Measurements from ENCODE around the gene ANKS1A. TPM values are rescaled to one million over a fixed set of nuclear protein-coding genes. Genes with fewer than 3 reads are reported as not detected.

Gene ANKS1A
- polyA plus RNA-seq, 2 of the 4 experiments (the other 2 are of a cell fraction): 3.6 to 5.9 TPM

GRCh38 chr6:34866509-34866908 lies 22.5 kb upstream of the ANKS1A start:
- H3K4me1 ChIP-seq: no peaks in the 10 kb centered on the region
- DNase-seq (ENCODE audit: low read depth in 1 of 2, low spot score in 1 of 2) (no peak), FAIRE-seq (no peak), ATAC-seq (no peak)
- no peak overlapping the region for H3K4me3 ChIP-seq
- H3K4me2 ChIP-seq: no peak overlapping the region
- POLR2A ChIA-PET: no interaction called here
- CTCF ChIA-PET: no interaction called here
- TF ChIP-seq CHD4 (IDR thresholded peaks at IDR 0.05; ENCODE audit: borderline replicate concordance) (no peak), CHD2 (IDR thresholded peaks at IDR 0.05; ENCODE audit: low read length, partially characterized antibody) (no peak), REST (IDR thresholded peaks at IDR 0.05) (no peak), POLR2AphosphoS2 (conservative IDR thresholded peaks at IDR 0.05; ENCODE audit: low read length) (no peak), ELK1 (IDR thresholded peaks at IDR 0.05; ENCODE audit: low read depth, low read length) (no peak)
- no peaks in the 10 kb centered on the region for H3K9me3 ChIP-seq
- no peak overlapping the region for H3K27ac ChIP-seq
- WGBS (ENCODE audit: missing lambda C conversion rate): 71% methylated on average over 3 of the region's 3 CpGs

GRCh38 chr6:34867484-34867883 lies 21.6 kb upstream of the ANKS1A start:
- Histone ChIP-seq H3K4me3 (no peak overlapping the region), H3K9me3 (no peaks in the 10 kb centered on the region), H3K4me2 (no peak overlapping the region), H3K27ac (no peak overlapping the region), H3K4me1 (no peaks in the 10 kb centered on the region)
- no CpG with 5 or more reads among the region's 3 CpGs for WGBS (ENCODE audit: missing lambda C conversion rate)
- ATAC-seq: peak in 1 of 2 experiments; percentile 40; a peak in 2 of 6 replicates
- 0 out of 5 replicates have a peak, but pooled peaks of 1 of the 2 experiments have one; percentile 21 for TF ChIP-seq RAD21 (conservative IDR thresholded peaks at IDR 0.05 in 1 of 2, IDR thresholded peaks at IDR 0.05 in 1 of 2)
- TF ChIP-seq USF2 (IDR thresholded peaks at IDR 0.05): no peak
- ChIA-PET POLR2A (no interaction called here), CTCF (interaction anchor here (1.0 to 1.1 kb wide), 2 partner anchors 9 to 19 kb away, joined by 4 to 6 read pairs; no protein-coding TSS in a partner anchor)
- FAIRE-seq: no peak
- peak in 1 of 2 experiments; percentile 7 for DNase-seq (ENCODE audit: low read depth in 1 of 2, low spot score in 1 of 2)

- ATAC-seq: no peak
- Histone ChIP-seq H3K4me3 (no peak overlapping the region), H3K27ac (no peak overlapping the region), H3K4me1 (no peaks in the 10 kb centered on the region), H3K9me3 (no peaks in the 10 kb centered on the region), H3K4me2 (no peak overlapping the region)
- 86% methylated on average over 4 of the region's 4 CpGs for WGBS (ENCODE audit: missing lambda C conversion rate)
- TF ChIP-seq MAFK (IDR thresholded peaks at IDR 0.05; ENCODE audit: partially characterized antibody) (peak; percentile 6), RARB (CRISPR knock-in tag; IDR thresholded peaks at IDR 0.05) (no peak)
- FAIRE-seq: no peak
- CTCF ChIA-PET: interaction anchor here (2.1 kb wide), 1 partner anchor 13 kb away, joined by 7 read pairs; no protein-coding TSS in a partner anchor
- no peak for DNase-seq (ENCODE audit: low read depth in 1 of 2, low spot score in 1 of 2)
- POLR2A ChIA-PET: no interaction called here
Observed at GRCh38 chr6:34871853-34872252, 17.2 kb upstream of the ANKS1A start.

GRCh38 chr6:34872332-34872731 lies 16.7 kb upstream of the ANKS1A start:
- ChIA-PET POLR2A (no interaction called here), CTCF (interaction anchor here (1.0 to 2.1 kb wide), 2 partner anchors 13 to 81 kb away, joined by 3 to 7 read pairs; partner anchors contain the start of gene BLTP3A)
- Histone ChIP-seq H3K4me3 (no peak overlapping the region), H3K4me1 (no peaks in the 10 kb centered on the region), H3K4me2 (no peak overlapping the region), H3K27ac (no peak overlapping the region), H3K9me3 (no peaks in the 10 kb centered on the region)
- ATAC-seq (no peak), DNase-seq (ENCODE audit: low read depth in 1 of 2, low spot score in 1 of 2) (no peak), FAIRE-seq (no peak)
- WGBS (ENCODE audit: missing lambda C conversion rate): 82% methylated on average over 1 of the region's 1 CpG
- TF ChIP-seq RAD21 (conservative IDR thresholded peaks at IDR 0.05 in 1 of 2, IDR thresholded peaks at IDR 0.05 in 1 of 2) (no peak), ELK1 (IDR thresholded peaks at IDR 0.05; ENCODE audit: low read depth, low read length) (no peak), ZSCAN20 (CRISPR knock-in tag; IDR thresholded peaks at IDR 0.05) (no peak), JUN (IDR thresholded peaks at IDR 0.05) (no peak), POLR2A (IDR thresholded peaks at IDR 0.05; ENCODE audit: low read length) (no peak), BHLHE40 (IDR thresholded peaks at IDR 0.05; ENCODE audit: low read depth, low read length) (no peak), REST (IDR thresholded peaks at IDR 0.05) (peak; percentile 62)

All from A549 (cell line).